H1 (cell line): ENCODE results near the gene SH3YL1. TPM values are rescaled to one million over a fixed set of nuclear protein-coding genes. Genes with fewer than 3 reads are reported as not detected.
A peak's percentile ranks its signal among the peaks of the same experiment; 100 is the strongest.

ENCODE experiments used
- CTCF ChIA-PET: fragments of 300-600 bp; sonication (Branson Sonifier 250); formaldehyde crosslinking; loops from one replicate; lab custom pipeline; 2021; ENCODE audit not compliant: partially characterized antibody; lab: Charles Lee
- POLR2A ChIA-PET: fragments of 300-600 bp; sonication (Branson Sonifier 250); formaldehyde crosslinking; loops from one replicate; lab custom pipeline; 2021; ENCODE audit warnings: inconsistent platforms; ENCODE audit not compliant: partially characterized antibody; lab: Charles Lee
- DNase-seq, 2 experiments: peaks; one replicate each; pipeline versions ENCODE4 v3.0.0 to v3.0.0-alpha.2; 2010 to 2022; ENCODE audit warnings: low spot score in 2 of 2, low read depth in 1 of 2, mixed read lengths in 1 of 2
- FAIRE-seq: peaks from 2 replicates; lab custom pipeline; 2011; peaks lifted over from hg19 to GRCh38; lab: Jason Lieb, UNC
- H2AFZ ChIP-seq: 2 replicates; pipeline ENCODE4 v1.8.1; 2012; ENCODE audit warnings: low read length, inconsistent platforms
- H2AK5ac ChIP-seq: 2 replicates; pipeline ENCODE4 v1.6.1; 2013; ENCODE audit warnings: low read depth, low read length
- H2BK120ac ChIP-seq: replicated peaks from 2 replicates; pipeline ENCODE3; 2013; ENCODE audit warnings: low read depth, low read length, inconsistent platforms
- H2BK12ac ChIP-seq: 2 replicates; pipeline ENCODE4 v1.6.1; 2013; ENCODE audit warnings: low read depth, low read length
- H2BK15ac ChIP-seq: 2 replicates; pipeline ENCODE4 v1.6.1; 2013; ENCODE audit warnings: low read length
- H2BK20ac ChIP-seq: 2 replicates; pipeline ENCODE4 v1.6.1; 2013; ENCODE audit warnings: low read length
- H2BK5ac ChIP-seq: 2 replicates; pipeline ENCODE4 v1.6.1; 2013; ENCODE audit warnings: low read depth, low read length
- H3K14ac ChIP-seq: 2 replicates; pipeline ENCODE4 v1.6.1; 2013; ENCODE audit warnings: inconsistent platforms; ENCODE audit not compliant: insufficient read length
- H3K18ac ChIP-seq: 2 replicates; pipeline ENCODE4 v1.6.1; 2013; ENCODE audit warnings: low read length; ENCODE audit errors: extremely low read depth
- H3K23ac ChIP-seq: 2 replicates; pipeline ENCODE4 v1.6.1; 2013; ENCODE audit warnings: inconsistent platforms; ENCODE audit not compliant: insufficient read length
- H3K23me2 ChIP-seq: 2 replicates; pipeline ENCODE4 v1.6.1; 2013; ENCODE audit warnings: low read depth, low read length
- H3K27ac ChIP-seq: 2 replicates; pipeline ENCODE4 v1.6.1; 2011; ENCODE audit warnings: low read depth, low read length, inconsistent platforms
- H3K27me3 ChIP-seq, 4 experiments: replicated peaks in 1 of 4; 1 replicate in 1 of 4; 2 replicates in 3 of 4; pipeline versions ENCODE4 v1.6.1 to v1.8.1; 2011 to 2013; ENCODE audit warnings: low read length in 3 of 4, mild to moderate bottlenecking in 3 of 4, inconsistent platforms in 2 of 4, mixed read lengths in 2 of 4, moderate library complexity in 1 of 4; ENCODE audit not compliant: control insufficient read depth in 3 of 4, insufficient read depth in 3 of 4; ENCODE audit errors: extremely low read depth in 1 of 4
- H3K36me3 ChIP-seq, 4 experiments: 2 replicates each; pipeline versions ENCODE4 v1.6.1 to v1.8.1; 2011 to 2013; ENCODE audit warnings: mild to moderate bottlenecking in 4 of 4, low read length in 3 of 4, moderate library complexity in 2 of 4, control low read depth in 1 of 4, inconsistent platforms in 1 of 4; ENCODE audit not compliant: insufficient read depth in 4 of 4, control insufficient read depth in 2 of 4
- H3K4ac ChIP-seq: replicated peaks from 2 replicates; pipeline ENCODE3; 2013; ENCODE audit warnings: low read length, low read depth, mixed read lengths, inconsistent platforms; ENCODE audit not compliant: insufficient read length
- H3K4me1 ChIP-seq, 4 experiments: replicated peaks in 1 of 4; 1 replicate in 1 of 4; 2 replicates in 3 of 4; pipeline versions ENCODE4 v1.6.1 to v1.8.1; 2011 to 2013; ENCODE audit warnings: low read length in 3 of 4, inconsistent platforms in 2 of 4, mixed read lengths in 1 of 4; ENCODE audit not compliant: insufficient read depth in 4 of 4, control insufficient read depth in 3 of 4
- H3K4me2 ChIP-seq, 2 experiments: 2 replicates each; pipeline versions ENCODE4 v1.6.1 to v1.8.1; 2011 to 2013; ENCODE audit warnings: low read depth in 2 of 2, low read length in 2 of 2, control low read depth in 1 of 2, inconsistent platforms in 1 of 2, mild to moderate bottlenecking in 1 of 2; ENCODE audit not compliant: insufficient read depth in 1 of 2
- H3K4me3 ChIP-seq, 4 experiments: fragments of 200-600, 300-600 bp in 1 of 4; sonication (generic), shearing (Covaris generic), sonication (Bioruptor Twin) in 1 of 4; 2 replicates each; pipeline versions ENCODE4 v1.5.1 to v1.8.1; 2011 to 2016; ENCODE audit warnings: low read length in 4 of 4, low read depth in 3 of 4, control low read depth in 2 of 4, inconsistent platforms in 2 of 4, mild to moderate bottlenecking in 2 of 4, mixed read lengths in 1 of 4, moderate library complexity in 1 of 4; ENCODE audit not compliant: insufficient read depth in 2 of 4; ENCODE audit errors: extremely low read depth in 1 of 4
- H3K56ac ChIP-seq: replicated peaks from 2 replicates; pipeline ENCODE3; 2013; ENCODE audit warnings: low read depth, mild to moderate bottlenecking, mixed read lengths, low read length, inconsistent platforms; ENCODE audit not compliant: insufficient read length
- H3K79me1 ChIP-seq: 2 replicates; pipeline ENCODE4 v1.6.1; 2013; ENCODE audit warnings: low read depth, low read length, control low read depth
- H3K79me2 ChIP-seq, 2 experiments: 2 replicates each; pipeline versions ENCODE4 v1.6.1 to v1.8.1; 2012 to 2013; ENCODE audit warnings: low read length in 2 of 2, mild to moderate bottlenecking in 2 of 2, inconsistent platforms in 1 of 2; ENCODE audit not compliant: insufficient read depth in 2 of 2, control insufficient read depth in 1 of 2
- H3K9ac ChIP-seq, 4 experiments: replicated peaks in 1 of 4; 1 replicate in 1 of 4; 2 replicates in 3 of 4; pipeline versions ENCODE4 v1.6.1 to v1.8.1; 2011 to 2013; ENCODE audit warnings: low read depth in 3 of 4, low read length in 3 of 4, control low read depth in 2 of 4, mild to moderate bottlenecking in 2 of 4, moderate library complexity in 2 of 4, inconsistent platforms in 1 of 4; ENCODE audit errors: extremely low read depth in 1 of 4
- H3K9me3 ChIP-seq, 2 experiments: 2 replicates each; pipeline versions ENCODE4 v1.6.1 to v1.8.1; 2012 to 2013; ENCODE audit warnings: mild to moderate bottlenecking in 2 of 2, moderate library complexity in 2 of 2, control low read depth in 1 of 2, inconsistent platforms in 1 of 2, low read depth in 1 of 2, low read length in 1 of 2, mixed read lengths in 1 of 2; ENCODE audit not compliant: insufficient read depth in 2 of 2
- H4K20me1 ChIP-seq, 2 experiments: replicated peaks in 1 of 2; 2 replicates each; pipeline versions ENCODE3 to v1.8.1; 2011 to 2013; ENCODE audit warnings: inconsistent platforms in 2 of 2, low read length in 2 of 2, mild to moderate bottlenecking in 1 of 2; ENCODE audit not compliant: insufficient read depth in 2 of 2, control insufficient read depth in 1 of 2
- H4K5ac ChIP-seq: 2 replicates; pipeline ENCODE4 v1.6.1; 2013; ENCODE audit warnings: low read length, low read depth, mixed read lengths, inconsistent platforms; ENCODE audit not compliant: insufficient read length
- H4K8ac ChIP-seq: 2 replicates; pipeline ENCODE4 v1.8.0; 2013; ENCODE audit warnings: mild to moderate bottlenecking, moderate library complexity, low read length, inconsistent platforms; ENCODE audit not compliant: insufficient read depth; ENCODE audit errors: extremely low read depth
- H4K91ac ChIP-seq: replicated peaks from 2 replicates; pipeline ENCODE3; 2013; ENCODE audit warnings: low read length, mixed read lengths, inconsistent platforms; ENCODE audit not compliant: insufficient read length
- BCL11A ChIP-seq, 2 experiments: IDR thresholded peaks; one replicate each; pipeline ENCODE4 v1.6.1; 2011; ENCODE audit warnings: low read depth in 2 of 2, low read length in 2 of 2, mild to moderate bottlenecking in 2 of 2
- MAFK ChIP-seq: IDR thresholded peaks from 2 replicates; pipeline ENCODE4 v1.6.1; 2012; ENCODE audit warnings: low read depth, mild to moderate bottlenecking, improper control_type of control experiment, low read length
- NANOG ChIP-seq: IDR thresholded peaks from 2 replicates; pipeline ENCODE4 v1.6.1; 2011; ENCODE audit warnings: low read length, low read depth, mild to moderate bottlenecking, inconsistent platforms; ENCODE audit not compliant: insufficient read depth, poor library complexity, severe bottlenecking
- POLR2A ChIP-seq, 2 experiments: IDR thresholded peaks; 1 replicate in 1 of 2; 2 replicates in 1 of 2; pipeline ENCODE4 v1.6.1; 2011; ENCODE audit warnings: low read depth in 2 of 2, low read length in 2 of 2, mild to moderate bottlenecking in 2 of 2; ENCODE audit errors: control extremely low read depth in 1 of 2
- RAD21 ChIP-seq, 2 experiments: IDR thresholded peaks in 1 of 2; conservative IDR thresholded peaks in 1 of 2; 2 replicates each; pipeline ENCODE4 v1.6.1; 2011; ENCODE audit warnings: low read depth in 2 of 2, low read length in 2 of 2, improper control_type of control experiment in 1 of 2, inconsistent platforms in 1 of 2, mild to moderate bottlenecking in 1 of 2, moderate library complexity in 1 of 2
- WGBS, 2 experiments: shearing (Covaris generic) in 1 of 2; methylation state at CpG; one replicate each; pipeline versions ENCODE4 v1.1.6 to v1.1.7; 2013 to 2015; ENCODE audit warnings: low lambda C conversion rate in 2 of 2, mixed read lengths in 2 of 2, inconsistent platforms in 1 of 2, low coverage in 1 of 2, missing lambda C conversion rate in 1 of 2; ENCODE audit not compliant: insufficient replicate concordance in 2 of 2, insufficient coverage in 1 of 2, insufficient read length in 1 of 2; ENCODE audit errors: extremely low coverage in 1 of 2, missing lambda C conversion rate in 1 of 2; 5-methylcytosine and 5-hydroxymethylcytosine counted together
- polyA plus RNA-seq, 7 experiments: library from polyadenylated mRNA; depleted of rRNA in 3 of 7; stranded (reverse) in 5 of 7; unstranded in 2 of 7; fragments of >200 nt in 5 of 7; fragments of 200-250 nt in 2 of 7; gene quantifications; 1 replicate in 5 of 7; 2 replicates in 1 of 7; 4 replicates in 1 of 7; pipeline versions ENCODE4 v1.2.1 to v1.2.3, GENCODE V29; 2011 to 2013; ENCODE audit warnings: missing spikeins in 2 of 7, mixed read lengths in 2 of 7
- total RNA-seq: library from RNA; stranded (reverse); fragmentation: NEBNext Ultra II Directional; extraction: Animal tissue kit (Norgen Biotek cat#: 25700); gene quantifications from 2 replicates; pipeline ENCODE4 v1.2.1, GENCODE V29; 2021

SH3YL1 gene
- total and polyA plus RNA-seq, 2 of the 8 experiments (the other 6 are each of a cell fraction or from before 2014, with no cell fraction given), result 13.6 to 37.2 TPM

DNA sequence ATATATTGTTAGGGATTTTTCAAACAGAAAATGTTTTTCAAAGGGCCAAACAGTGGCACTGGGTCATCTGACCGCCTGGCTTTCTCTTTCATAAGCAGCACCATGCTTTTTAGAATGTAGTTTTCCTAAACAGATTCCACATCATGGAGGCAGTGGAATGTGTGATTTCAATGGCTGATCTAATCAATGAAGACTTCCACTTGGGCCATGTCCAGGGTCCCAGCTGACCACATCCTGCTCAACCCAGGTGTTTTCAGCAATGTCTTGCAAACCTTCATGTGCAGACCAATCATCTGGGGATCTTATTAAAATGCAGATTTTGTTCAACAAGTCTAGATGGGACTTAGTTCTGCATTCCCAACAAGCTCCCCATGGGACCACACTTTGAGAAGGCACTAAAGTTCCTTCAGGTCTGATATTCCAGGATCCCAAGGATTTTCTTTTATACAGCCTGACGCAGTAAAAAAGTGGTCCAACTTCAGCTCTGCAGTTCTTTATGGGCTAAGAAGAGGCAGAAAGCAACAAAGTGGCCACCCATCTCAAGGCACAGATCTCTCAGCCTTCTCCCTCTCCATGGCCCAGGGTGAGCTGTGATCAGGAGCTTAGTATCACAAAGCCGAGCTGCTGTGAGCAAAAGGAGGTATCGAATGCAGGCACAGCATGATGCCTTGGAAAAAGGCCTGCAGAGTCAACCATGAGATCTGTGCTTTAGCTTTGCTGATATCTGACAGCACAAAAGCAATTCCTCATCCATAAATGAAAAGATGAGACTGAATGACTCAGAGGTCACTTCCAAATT is 20.4 kb upstream of the SH3YL1 start:
- no peaks in the 10 kb centered on the region; the same call in 1 of the 2 replicates for H3K79me1 ChIP-seq
- 43% methylated on average over 4 of the region's 4 CpGs; no CpG with 5 or more reads in 1 of the 2 experiments for WGBS, 2 experiments
- H3K4me2 ChIP-seq, result peak overlapping the region; percentile 3 to 85; a peak in 3 of 4 replicates
- 0 out of 4 replicates have a peak, but pooled peaks cover 0 to 3% of the 10 kb centered on the region in 2 experiments for H3K79me2 ChIP-seq
- no peak overlapping the region for H2BK12ac ChIP-seq
- no peak overlapping the region for H2AFZ ChIP-seq
- POLR2A ChIA-PET, result interaction anchor here (1.0 to 1.9 kb wide), 6 partner anchors 9 to 220 kb away, joined by 3 to 8 read pairs (median 4); no protein-coding TSS in a partner anchor
- H3K9me3 ChIP-seq, result no peaks in the 10 kb centered on the region
- no peak overlapping the region for H3K23ac ChIP-seq
- H3K36me3 ChIP-seq, result peaks cover 0 to 26% (median 14%) of the 10 kb centered on the region in 4 experiments; a peak in 6 of 8 replicates
- H4K5ac ChIP-seq, result no peak overlapping the region
- no peak overlapping the region for H3K14ac ChIP-seq
- CTCF ChIA-PET, result interaction anchor here (0.6 to 5.1 kb wide), 5 partner anchors 11 to 202 kb away, joined by 3 to 28 read pairs (median 3); no protein-coding TSS in a partner anchor
- no peak overlapping the region for H4K91ac ChIP-seq
- no peak overlapping the region for H2BK120ac ChIP-seq
- no peak overlapping the region for H4K8ac ChIP-seq
- FAIRE-seq (peak; percentile 24), DNase-seq (no peak)
- H2AK5ac ChIP-seq, result no peak overlapping the region; the same call in 1 of the 2 replicates
- H2BK5ac ChIP-seq, result 0 out of 2 replicates have a peak overlapping the region, but pooled peaks have one; percentile 54
- H3K18ac ChIP-seq, result 0 out of 2 replicates have a peak overlapping the region, but pooled peaks have one; percentile 14
- H2BK15ac ChIP-seq, result no peak overlapping the region
- peaks cover 7 to 33% (median 22%) of the 10 kb centered on the region in 4 experiments for H3K27me3 ChIP-seq
- no peak overlapping the region for H3K4ac ChIP-seq
- no peak overlapping the region for H2BK20ac ChIP-seq
- H3K4me1 ChIP-seq, result peaks cover 6 to 29% (median 20%) of the 10 kb centered on the region in 4 experiments
- peaks cover 2 to 13% of the 10 kb centered on the region in 2 experiments for H4K20me1 ChIP-seq
- H3K56ac ChIP-seq, result no peak overlapping the region
- no peak overlapping the region for H3K9ac ChIP-seq
- H3K4me3 ChIP-seq, result peak overlapping the region in 1 of 4 experiments; percentile 23; a peak in 1 of 8 replicates
- no peak overlapping the region for H3K27ac ChIP-seq
- peaks cover under 1% of the 10 kb centered on the region; the same call in 1 of the 2 replicates for H3K23me2 ChIP-seq
- TF ChIP-seq BCL11A (IDR thresholded peaks at IDR 0.05; ENCODE audit: low read depth in 2 of 2, low read length in 2 of 2), result no peak
- no peak for TF ChIP-seq POLR2A (IDR thresholded peaks at IDR 0.05; ENCODE audit: control extremely low read depth in 1 of 2, low read depth in 2 of 2, low read length in 2 of 2)
- peak; percentile 75 for TF ChIP-seq NANOG
- TF ChIP-seq RAD21 (IDR thresholded peaks at IDR 0.05 in 1 of 2, conservative IDR thresholded peaks at IDR 0.05 in 1 of 2; ENCODE audit: low read depth in 2 of 2, low read length in 2 of 2), result 0 out of 4 replicates have a peak, but pooled peaks of 1 of the 2 experiments have one; percentile 6
- no peak for TF ChIP-seq MAFK
